Stimulated activated CD4-positive, alpha-beta T cell treated with anti-CD3 and anti-CD28 coated beads, Interleukin-4, amount 100 ng/mL, for 1 hour (primary cell): Measurements from ENCODE around the gene OR4M2.
"Not testable (repeated sequence)": the region's sequence is repeated elsewhere in the genome, so short reads cannot be mapped to it uniquely, and the experiment has no call there.

Experiments used
- DNase-seq: peaks from one replicate; pipeline ENCODE4 v3.0.0-alpha.2; 2020

Gene OR4M2

GRCh38 chr15:22080227-22080626, at the start of gene OR4M2:
OR4M2 (plus strand) TSS chr15:22080527; CDS start chr15:22080625, 98 bp downstream.
- not testable (repeated sequence) for DNase-seq

- DNase-seq = not testable (repeated sequence)
These were observed 11.1 kb upstream of the OR4M2 start for GRCh38 chr15:22069267-22069666.

GRCh38 chr15:22081386-22081785, 1.1 kb downstream of the OR4M2 start:
- not testable (repeated sequence) for DNase-seq

- DNase-seq = not testable (repeated sequence)
These were observed 18.4 kb downstream of the OR4M2 start for GRCh38 chr15:22098616-22099253.

GRCh38 chr15:22099289-22099891, 19.1 kb downstream of the OR4M2 start:
- not testable (repeated sequence) for DNase-seq

GRCh38 chr15:22122033-22122432, 41.7 kb downstream of the OR4M2 start:
- DNase-seq = not testable (repeated sequence)
